Upper lobe of right lung (tissue), 1 donor: ENCODE results near the gene CPZ. TPM values are rescaled to one million over a fixed set of nuclear protein-coding genes. Genes with fewer than 3 reads are reported as not detected.
A peak's percentile ranks its signal among the peaks of the same experiment; 100 is the strongest.

Source experiments
- ATAC-seq: fragments of 200-7000 bp; cut with Tn5 transposase; one replicate; pipeline ENCODE4 v1.9.1; 2020; ENCODE audit warnings: mild to moderate bottlenecking, moderate library complexity
- DNase-seq: peaks from one replicate; pipeline ENCODE4 v3.0.0-alpha.2; 2020
- H3K27ac ChIP-seq: fragments of 200-600 bp; one replicate; pipeline ENCODE4 v1.8.0; 2022
- H3K27me3 ChIP-seq: fragments of 200-600 bp; one replicate; pipeline ENCODE4 v1.8.0; 2022; ENCODE audit warnings: mild to moderate bottlenecking
- H3K36me3 ChIP-seq: fragments of 200-600 bp; one replicate; pipeline ENCODE4 v1.8.0; 2022
- H3K4me1 ChIP-seq: fragments of 200-600 bp; one replicate; pipeline ENCODE4 v1.8.0; 2022
- H3K4me3 ChIP-seq: fragments of 200-600 bp; one replicate; pipeline ENCODE4 v1.8.0; 2022; ENCODE audit warnings: mild to moderate bottlenecking
- H3K9me3 ChIP-seq: fragments of 200-600 bp; one replicate; pipeline ENCODE4 v1.8.0; 2022
- CTCF ChIP-seq: fragments of 200-600 bp; IDR thresholded peaks from one replicate; pipeline ENCODE4 v1.8.0; 2022; ENCODE audit warnings: antibody characterized with exemption
- intact Hi-C: fragments of 100-400 bp; cut with DNase I; formaldehyde crosslinking; loops from one replicate; pipeline ENCODE4 v1.11.0; 2022
- total RNA-seq: library from RNA; stranded (reverse); fragmentation: NEBNext Ultra II Directional; extraction: Animal tissue kit (Norgen Biotek cat#: 25700); gene quantifications from one replicate; pipeline ENCODE4 v1.2.1, GENCODE V29; 2021
- donor health status: DM: no; HTN: yes; CAD: no; lungs with severe emphysema.

The CPZ gene
- total RNA-seq, 1 donor from 2014 or later: 6.7 TPM

- Histone ChIP-seq H3K9me3 (no peaks in the 10 kb centered on the region), H3K27ac (no peak overlapping the region), H3K27me3 (peaks cover 42% of the 10 kb centered on the region), H3K36me3 (no peaks in the 10 kb centered on the region), H3K4me1 (no peaks in the 10 kb centered on the region), H3K4me3 (no peak overlapping the region)
- DNase-seq: peak; percentile 48
- intact Hi-C loops: no loop called here
- no peak for ATAC-seq
- TF ChIP-seq CTCF: no peak
These were observed 4.9 kb upstream of the CPZ start for GRCh38 chr4:8587469-8588195.

DNA sequence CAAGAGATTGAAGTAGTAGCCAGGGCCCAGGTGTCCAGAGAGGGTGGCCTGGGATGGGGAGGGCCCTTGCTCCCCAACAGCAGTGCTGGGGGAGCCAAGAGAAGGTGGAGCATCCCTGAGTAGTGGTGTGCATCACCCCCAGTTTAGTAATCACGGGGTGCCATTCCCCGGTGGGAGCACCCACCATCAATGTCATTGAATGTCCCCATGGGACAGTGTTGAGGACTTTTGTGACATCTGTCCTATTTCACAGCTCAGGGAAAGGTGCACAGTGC lies 4.4 kb upstream of the CPZ start:
- no peak overlapping the region for H3K27ac ChIP-seq
- TF ChIP-seq CTCF: no peak
- H3K4me1 ChIP-seq: no peaks in the 10 kb centered on the region
- no peaks in the 10 kb centered on the region for H3K9me3 ChIP-seq
- intact Hi-C loops: no loop called here
- H3K27me3 ChIP-seq: peaks cover 46% of the 10 kb centered on the region
- DNase-seq: no peak
- no peak overlapping the region for H3K4me3 ChIP-seq
- ATAC-seq: no peak
- no peaks in the 10 kb centered on the region for H3K36me3 ChIP-seq

DNA sequence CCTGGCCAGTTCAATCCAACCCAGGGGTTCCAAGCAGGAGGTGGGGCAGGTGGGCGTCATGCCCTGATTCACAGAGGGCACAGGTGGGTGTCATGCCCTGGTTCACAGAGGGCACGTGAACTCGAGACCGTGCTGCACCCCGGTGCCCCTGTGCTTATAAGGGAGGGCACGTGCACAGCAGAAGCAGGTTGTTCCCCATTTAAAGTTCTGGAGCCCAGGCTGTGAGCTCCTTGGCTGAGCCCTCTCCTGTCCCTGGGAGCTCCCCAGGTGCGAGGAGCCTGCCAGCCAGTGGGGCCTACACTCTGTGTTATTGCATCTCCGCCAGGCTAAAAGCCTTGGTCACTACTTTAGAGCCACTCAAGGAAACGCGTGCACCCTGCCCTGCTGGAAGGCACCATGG lies 3.2 kb upstream of the CPZ start:
- Histone ChIP-seq H3K4me3 (no peak overlapping the region), H3K9me3 (no peaks in the 10 kb centered on the region), H3K27ac (no peak overlapping the region), H3K4me1 (no peaks in the 10 kb centered on the region), H3K27me3 (peaks cover 51% of the 10 kb centered on the region), H3K36me3 (no peaks in the 10 kb centered on the region)
- TF ChIP-seq CTCF: no peak
- intact Hi-C loops: no loop called here
- ATAC-seq: no peak
- DNase-seq: peak; percentile 60

DNA sequence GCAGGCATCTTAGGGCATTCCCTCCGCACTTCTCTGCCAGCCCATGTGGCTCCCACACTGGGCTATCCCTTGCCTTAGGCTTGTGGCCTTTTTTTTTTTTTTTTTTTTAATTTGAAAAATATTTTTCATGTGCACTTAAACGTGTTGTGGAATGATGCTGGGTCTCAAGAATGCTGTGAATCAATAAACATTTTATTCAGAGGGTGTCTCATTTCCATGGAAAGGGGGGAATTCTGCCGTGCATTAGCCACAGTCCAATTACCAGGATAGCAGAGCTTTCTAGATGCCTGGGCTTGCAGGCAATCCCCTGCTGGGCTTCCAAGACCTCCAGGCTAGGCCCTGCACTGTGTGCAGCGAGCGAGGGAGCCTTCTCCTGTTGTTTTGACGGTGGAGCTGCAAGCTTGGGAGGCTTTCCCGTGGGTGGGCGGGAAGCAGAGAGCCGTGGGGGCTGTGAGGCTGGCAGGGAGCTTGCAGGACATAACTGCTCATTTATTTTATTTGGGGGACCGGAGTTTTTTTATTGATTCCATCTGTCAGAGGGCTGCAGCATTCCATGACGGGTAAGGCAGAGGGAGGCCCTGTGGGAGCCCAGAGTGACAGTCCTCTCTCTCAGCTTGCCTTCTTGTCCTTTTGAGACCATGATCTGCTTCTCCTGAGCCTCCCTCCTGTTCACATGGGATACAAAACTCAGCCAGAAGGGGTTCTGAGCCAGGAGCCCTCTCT lies 2.6 kb upstream of the CPZ start:
- intact Hi-C loops: loop anchor here (5.0 kb wide), 1 partner anchor 123 kb away; no protein-coding TSS in a partner anchor
- H3K27me3 ChIP-seq: peaks cover 46% of the 10 kb centered on the region
- H3K36me3 ChIP-seq: no peaks in the 10 kb centered on the region
- no peak for DNase-seq
- no peak for TF ChIP-seq CTCF
- no peak for ATAC-seq
- no peak overlapping the region for H3K4me3 ChIP-seq
- H3K27ac ChIP-seq: no peak overlapping the region
- H3K9me3 ChIP-seq: no peaks in the 10 kb centered on the region
- H3K4me1 ChIP-seq: no peaks in the 10 kb centered on the region

DNA sequence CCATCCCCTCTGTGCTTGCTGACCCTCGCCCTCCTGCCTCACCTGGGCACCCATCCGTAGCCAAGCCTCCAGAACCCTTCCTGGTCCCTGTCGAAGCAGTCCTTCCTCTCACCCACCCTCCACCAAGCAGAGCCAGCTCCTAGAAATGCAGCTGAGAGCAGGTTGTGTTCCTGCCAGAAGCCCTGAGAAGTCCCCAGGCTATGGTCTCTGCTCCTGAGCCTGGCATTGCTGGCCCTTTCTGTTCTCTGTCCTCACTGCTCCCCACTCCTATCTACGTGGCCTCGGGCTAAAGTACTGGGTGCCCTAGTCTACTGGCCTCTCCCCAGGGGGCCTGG lies 2.1 kb upstream of the CPZ start:
- intact Hi-C loops: loop anchor here (5.0 kb wide), 1 partner anchor 123 kb away; no protein-coding TSS in a partner anchor
- peaks cover 41% of the 10 kb centered on the region for H3K27me3 ChIP-seq
- TF ChIP-seq CTCF: no peak

More for the DNA sequence above, 2.1 kb upstream of the CPZ start:
- Histone ChIP-seq H3K4me3 (no peak overlapping the region), H3K9me3 (no peaks in the 10 kb centered on the region), H3K36me3 (no peaks in the 10 kb centered on the region), H3K27ac (no peak overlapping the region), H3K4me1 (no peaks in the 10 kb centered on the region)
- DNase-seq (no peak), ATAC-seq (no peak)
